ENCODE measurements around the gene CCP110. TPM values are rescaled to one million over a fixed set of nuclear protein-coding genes. Genes with fewer than 3 reads are reported as not detected.

CCP110 gene
- total RNA-seq, 1 experiment from 2014 or later: 30.1 TPM

DNA sequence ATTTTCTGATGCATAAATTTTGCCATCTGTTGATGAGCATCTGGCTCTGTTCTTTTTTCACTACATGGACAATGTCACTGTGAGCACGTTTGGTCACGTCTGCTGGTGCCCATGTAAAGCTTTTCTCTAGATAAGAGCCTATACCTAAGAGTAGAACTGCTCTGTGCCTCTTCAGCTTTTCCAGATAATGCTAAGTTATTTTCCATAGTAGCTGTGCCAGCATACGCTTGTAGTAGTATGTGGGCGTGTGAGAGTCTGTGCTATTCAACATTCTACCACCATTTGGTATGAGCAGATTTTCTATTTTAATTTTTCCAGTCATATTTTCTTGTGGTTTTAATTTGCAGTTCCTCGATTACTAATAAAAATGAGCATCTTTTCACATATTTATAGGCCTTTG lies 64.9 kb downstream of the CCP110 start:
- no peak for DNase-seq
- Histone ChIP-seq H3K79me2 (ENCODE audit: low read length) (no peaks in the 10 kb centered on the region), H4K20me1 (ENCODE audit: insufficient read depth, low read depth, low read length) (no peaks in the 10 kb centered on the region), H3K9me3 (ENCODE audit: low read length) (no peaks in the 10 kb centered on the region), H3K27ac (ENCODE audit: low read length) (no peak overlapping the region), H3K36me3 (ENCODE audit: insufficient read depth, low read length) (no peaks in the 10 kb centered on the region), H3K4me2 (ENCODE audit: low read depth, low read length, poor library complexity, severe bottlenecking) (no peak overlapping the region), H3K4me1 (ENCODE audit: low read length) (no peaks in the 10 kb centered on the region), H3K4me3 (ENCODE audit: low read length) (no peak overlapping the region), H3K27me3 (ENCODE audit: low read length) (no peaks in the 10 kb centered on the region), H3K9me2 (replicated peaks; ENCODE audit: insufficient read depth, low read length) (no peaks in the 10 kb centered on the region), H2AFZ (ENCODE audit: low read length) (no peak overlapping the region), H3K9ac (ENCODE audit: low read length) (no peak overlapping the region)

DNA sequence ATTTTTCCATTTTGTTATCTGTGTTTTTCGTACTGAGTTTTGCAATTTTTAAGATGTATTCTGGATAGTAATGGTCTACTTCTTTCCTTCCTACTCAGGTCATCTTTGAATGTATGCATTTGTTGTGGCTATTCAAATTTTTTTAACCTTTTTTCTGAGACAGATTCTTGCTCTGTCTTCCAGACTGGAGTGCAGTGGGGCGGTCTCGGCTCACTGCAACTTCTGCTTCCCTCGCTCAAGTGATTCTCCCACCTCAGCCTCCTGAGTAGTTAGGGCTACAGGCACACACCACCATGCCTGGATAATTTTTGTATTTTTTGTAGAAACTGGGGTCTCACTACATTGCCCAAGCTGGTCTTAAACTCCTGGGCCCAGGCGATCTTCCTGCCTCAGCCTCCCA lies 65.4 kb downstream of the CCP110 start:
- no peaks in the 10 kb centered on the region for H3K79me2 ChIP-seq (ENCODE audit: low read length)
- H3K4me3 ChIP-seq (ENCODE audit: low read length): no peak overlapping the region
- H4K20me1 ChIP-seq (ENCODE audit: insufficient read depth, low read depth, low read length): no peaks in the 10 kb centered on the region
- no peaks in the 10 kb centered on the region for H3K36me3 ChIP-seq (ENCODE audit: insufficient read depth, low read length)
- DNase-seq: no peak
- H3K9me2 ChIP-seq (replicated peaks; ENCODE audit: insufficient read depth, low read length): no peaks in the 10 kb centered on the region
- no peaks in the 10 kb centered on the region for H3K27me3 ChIP-seq (ENCODE audit: low read length)
- H3K9ac ChIP-seq (ENCODE audit: low read length): no peak overlapping the region
- H3K27ac ChIP-seq (ENCODE audit: low read length): no peak overlapping the region
- H3K4me2 ChIP-seq (ENCODE audit: low read depth, low read length, poor library complexity, severe bottlenecking): no peak overlapping the region
- H3K9me3 ChIP-seq (ENCODE audit: low read length): no peaks in the 10 kb centered on the region
- H2AFZ ChIP-seq (ENCODE audit: low read length): no peak overlapping the region
- no peaks in the 10 kb centered on the region for H3K4me1 ChIP-seq (ENCODE audit: low read length)

DNA sequence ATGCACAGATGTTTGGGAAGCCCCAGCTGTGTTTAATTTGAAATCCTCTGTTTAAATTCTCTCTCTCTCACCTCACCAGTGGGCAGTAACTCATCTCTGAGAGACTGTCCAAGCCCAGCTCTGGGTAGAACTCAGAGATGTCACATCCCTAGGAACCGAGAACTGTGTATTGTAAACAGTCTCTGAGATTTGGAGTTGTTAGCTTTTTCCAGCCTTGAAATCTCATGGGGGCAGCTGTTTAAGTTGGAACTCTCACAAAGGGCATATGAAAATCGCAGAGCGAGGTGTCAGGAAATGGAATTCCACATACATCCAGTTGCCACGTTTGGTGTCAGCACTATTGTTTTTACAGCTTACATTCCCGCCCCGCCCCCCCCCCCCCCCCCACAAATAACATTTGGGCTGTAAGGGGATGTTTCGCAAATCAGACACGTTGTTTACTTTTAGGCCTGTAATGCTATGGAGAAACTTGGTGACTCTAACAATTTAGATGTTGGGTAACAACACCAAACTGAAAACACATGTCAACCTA lies 66.1 kb downstream of the CCP110 start:
- Histone ChIP-seq H3K9me2 (replicated peaks; ENCODE audit: insufficient read depth, low read length) (no peaks in the 10 kb centered on the region), H3K27ac (ENCODE audit: low read length) (no peak overlapping the region), H3K4me2 (ENCODE audit: low read depth, low read length, poor library complexity, severe bottlenecking) (no peak overlapping the region), H3K79me2 (ENCODE audit: low read length) (no peaks in the 10 kb centered on the region), H3K9me3 (ENCODE audit: low read length) (no peaks in the 10 kb centered on the region), H4K20me1 (ENCODE audit: insufficient read depth, low read depth, low read length) (no peaks in the 10 kb centered on the region), H3K27me3 (ENCODE audit: low read length) (no peaks in the 10 kb centered on the region), H3K4me1 (ENCODE audit: low read length) (no peaks in the 10 kb centered on the region), H3K4me3 (ENCODE audit: low read length) (no peak overlapping the region), H3K9ac (ENCODE audit: low read length) (no peak overlapping the region), H3K36me3 (ENCODE audit: insufficient read depth, low read length) (no peaks in the 10 kb centered on the region), H2AFZ (ENCODE audit: low read length) (no peak overlapping the region)
- DNase-seq: no peak

DNA sequence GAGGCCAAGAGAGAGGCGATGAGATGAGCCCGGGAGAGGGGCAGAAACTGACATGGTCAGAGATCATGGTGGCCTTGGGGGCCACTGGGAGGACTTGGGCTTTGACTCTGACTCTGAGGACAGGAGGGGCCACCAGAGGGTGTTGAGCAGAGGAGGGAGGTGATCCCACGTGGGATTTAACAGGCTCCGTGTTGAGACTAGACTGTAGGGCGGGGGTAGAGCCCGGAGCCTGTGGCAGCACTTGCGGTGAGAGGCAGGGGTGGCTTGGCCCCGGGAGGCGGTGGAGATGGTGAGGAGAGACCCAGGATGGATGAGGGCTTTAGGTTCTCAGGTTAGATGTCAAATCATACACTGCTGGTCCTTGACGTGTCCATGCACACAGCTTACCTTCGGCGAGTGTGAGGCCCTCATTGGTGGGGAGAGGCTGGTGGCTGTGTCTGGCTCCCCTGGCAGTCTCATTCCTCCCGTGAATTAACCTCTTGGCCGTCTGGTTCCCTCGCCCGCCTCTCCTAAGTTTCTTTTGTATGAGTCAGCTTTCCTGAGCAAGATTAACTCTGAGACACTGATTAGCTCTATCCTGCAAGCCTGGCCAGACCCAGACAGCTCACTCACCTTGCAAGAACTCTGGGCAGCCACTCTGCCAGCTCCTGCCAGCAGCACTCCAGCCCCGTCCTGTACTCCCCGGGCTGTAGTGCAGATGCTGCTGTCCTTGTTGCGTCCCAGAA lies 71.5 kb downstream of the CCP110 start:
- Histone ChIP-seq H3K27ac (ENCODE audit: low read length) (no peak overlapping the region), H3K4me1 (ENCODE audit: low read length) (no peaks in the 10 kb centered on the region), H4K20me1 (ENCODE audit: insufficient read depth, low read depth, low read length) (no peaks in the 10 kb centered on the region), H3K79me2 (ENCODE audit: low read length) (no peaks in the 10 kb centered on the region), H3K9me2 (replicated peaks; ENCODE audit: insufficient read depth, low read length) (no peaks in the 10 kb centered on the region), H3K4me2 (ENCODE audit: low read depth, low read length, poor library complexity, severe bottlenecking) (no peak overlapping the region), H2AFZ (ENCODE audit: low read length) (no peak overlapping the region), H3K36me3 (ENCODE audit: insufficient read depth, low read length) (no peaks in the 10 kb centered on the region), H3K9ac (ENCODE audit: low read length) (no peak overlapping the region), H3K27me3 (ENCODE audit: low read length) (no peaks in the 10 kb centered on the region), H3K9me3 (ENCODE audit: low read length) (no peaks in the 10 kb centered on the region), H3K4me3 (ENCODE audit: low read length) (no peak overlapping the region)
- DNase-seq: peak; percentile 9

DNA sequence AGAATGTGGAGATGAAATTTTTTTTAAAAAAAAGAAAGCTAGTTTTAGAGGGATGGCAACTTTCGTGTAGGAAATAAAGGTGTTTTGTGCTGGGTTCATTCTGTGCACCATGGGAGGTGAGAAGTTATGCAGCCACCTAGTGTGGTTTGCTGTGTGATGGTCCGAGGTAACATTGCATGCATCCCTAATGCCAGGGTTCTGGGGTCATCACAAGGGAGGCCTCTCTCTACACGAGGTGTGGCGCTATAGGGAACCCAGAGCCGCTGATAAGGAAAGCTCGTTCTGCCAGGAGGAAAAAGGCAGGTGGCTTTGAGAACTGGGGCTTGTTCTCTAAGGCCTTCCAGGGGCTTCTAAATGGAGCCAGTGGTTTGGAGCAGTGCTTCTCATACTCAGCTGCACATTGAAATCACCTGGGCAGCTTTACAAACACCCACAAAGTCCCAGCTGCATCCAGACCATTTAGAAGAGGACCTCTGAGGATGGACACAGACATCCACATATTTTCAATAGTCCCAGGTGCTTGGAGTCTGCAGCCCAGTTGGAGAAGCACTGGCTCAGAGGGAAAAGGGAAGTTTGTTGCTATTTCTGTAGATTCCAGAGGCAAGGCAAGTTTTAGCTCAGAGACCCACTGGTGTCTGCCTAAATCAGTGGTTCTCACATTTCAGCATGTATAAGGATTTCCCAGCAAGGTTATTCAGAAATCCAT lies 75.2 kb downstream of the CCP110 start:
- Histone ChIP-seq H3K79me2 (ENCODE audit: low read length) (no peaks in the 10 kb centered on the region), H3K4me2 (ENCODE audit: low read depth, low read length, poor library complexity, severe bottlenecking) (no peak overlapping the region), H3K27ac (ENCODE audit: low read length) (no peak overlapping the region), H3K4me3 (ENCODE audit: low read length) (no peak overlapping the region), H3K9ac (ENCODE audit: low read length) (no peak overlapping the region), H3K9me2 (replicated peaks; ENCODE audit: insufficient read depth, low read length) (no peaks in the 10 kb centered on the region), H4K20me1 (ENCODE audit: insufficient read depth, low read depth, low read length) (no peaks in the 10 kb centered on the region), H3K36me3 (ENCODE audit: insufficient read depth, low read length) (no peaks in the 10 kb centered on the region), H3K4me1 (ENCODE audit: low read length) (no peaks in the 10 kb centered on the region), H2AFZ (ENCODE audit: low read length) (no peak overlapping the region), H3K9me3 (ENCODE audit: low read length) (no peaks in the 10 kb centered on the region), H3K27me3 (ENCODE audit: low read length) (no peaks in the 10 kb centered on the region)
- DNase-seq: peak; percentile 12

DNA sequence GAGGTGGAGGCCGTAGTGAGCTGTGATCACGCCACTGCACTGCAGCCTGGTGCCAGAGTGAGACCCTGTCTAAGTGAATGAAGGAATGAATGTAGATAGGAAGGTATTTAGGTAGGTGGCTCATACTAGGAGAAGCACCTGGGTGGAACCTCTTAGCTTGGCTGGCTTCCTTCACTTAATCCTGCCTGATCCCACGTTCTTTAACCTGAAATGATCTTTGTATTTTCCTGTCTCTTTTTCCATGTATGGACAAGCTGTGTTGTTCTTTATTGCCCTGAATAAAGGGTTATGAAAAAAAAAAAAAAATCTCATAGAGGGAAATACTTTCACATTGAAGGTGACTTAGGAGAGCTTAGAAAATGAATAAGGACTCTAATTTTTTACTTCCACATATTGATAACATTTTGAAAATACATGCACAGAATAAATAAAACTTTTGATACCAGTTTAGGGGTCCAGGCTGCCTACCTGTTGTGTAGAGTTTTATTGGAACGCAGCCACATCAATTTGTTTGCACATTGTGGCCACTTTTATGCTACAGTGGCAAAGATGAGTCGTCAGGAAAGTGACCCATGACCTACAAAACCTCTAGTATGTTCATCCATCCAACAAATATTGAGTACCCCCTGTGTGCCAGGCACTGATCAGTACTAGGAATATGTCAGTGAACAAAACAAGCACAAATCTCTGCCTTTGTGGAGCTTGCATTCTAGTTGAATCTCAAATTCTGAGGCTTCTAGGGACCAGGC lies 76.4 kb downstream of the CCP110 start:
- H3K9me2 ChIP-seq (replicated peaks; ENCODE audit: insufficient read depth, low read length): no peaks in the 10 kb centered on the region
- H3K27me3 ChIP-seq (ENCODE audit: low read length): no peaks in the 10 kb centered on the region
- no peaks in the 10 kb centered on the region for H3K9me3 ChIP-seq (ENCODE audit: low read length)
- H4K20me1 ChIP-seq (ENCODE audit: insufficient read depth, low read depth, low read length): no peaks in the 10 kb centered on the region
- no peak overlapping the region for H3K4me2 ChIP-seq (ENCODE audit: low read depth, low read length, poor library complexity, severe bottlenecking)
- peak; percentile 6 for DNase-seq
- H3K4me1 ChIP-seq (ENCODE audit: low read length): no peaks in the 10 kb centered on the region
- no peak overlapping the region for H3K27ac ChIP-seq (ENCODE audit: low read length)
- H2AFZ ChIP-seq (ENCODE audit: low read length): no peak overlapping the region
- no peaks in the 10 kb centered on the region for H3K79me2 ChIP-seq (ENCODE audit: low read length)
- no peak overlapping the region for H3K9ac ChIP-seq (ENCODE audit: low read length)
- H3K4me3 ChIP-seq (ENCODE audit: low read length): no peak overlapping the region
- H3K36me3 ChIP-seq (ENCODE audit: insufficient read depth, low read length): no peaks in the 10 kb centered on the region

DNA sequence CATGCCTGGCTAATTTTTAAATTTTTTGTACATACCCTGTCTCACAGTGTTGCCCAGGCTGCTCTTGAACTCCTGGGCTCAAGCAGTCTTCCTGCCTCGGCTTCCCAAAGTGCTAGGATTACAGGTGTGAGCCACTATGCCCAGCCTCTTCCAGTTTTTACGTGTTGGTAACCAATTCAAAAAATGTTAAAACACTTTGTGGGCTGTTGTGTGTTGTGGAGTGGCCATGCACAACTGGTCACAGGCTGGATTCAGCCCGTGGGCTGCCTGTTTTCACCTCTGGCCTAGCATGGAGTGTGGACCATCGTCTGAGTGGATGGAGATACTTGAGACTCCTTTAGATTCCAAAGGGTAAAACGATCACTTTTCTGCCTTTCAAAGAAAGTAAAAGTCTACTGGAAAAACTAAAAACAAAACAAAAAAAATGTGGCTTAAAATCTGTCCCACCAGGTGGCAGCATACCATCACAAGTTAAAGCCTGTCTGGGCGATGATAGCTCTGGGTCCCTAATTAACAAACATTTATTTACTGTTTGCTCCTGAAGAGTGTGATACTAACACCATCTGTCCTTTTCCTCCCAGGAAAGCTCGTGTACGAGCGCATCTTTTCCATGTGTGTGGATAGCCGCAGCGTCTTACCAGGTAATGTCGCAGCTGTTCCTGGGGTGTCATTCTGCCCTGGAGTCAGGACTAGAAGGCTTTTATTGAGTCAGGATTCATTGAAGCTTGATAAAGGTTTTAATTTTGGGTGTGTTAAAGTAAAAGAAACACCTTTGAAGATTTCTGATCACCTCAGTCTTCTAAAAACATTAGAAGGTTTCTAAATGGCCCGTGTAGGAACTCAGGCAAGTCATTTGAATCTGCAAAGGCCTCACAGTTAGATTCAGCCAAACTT lies 77.6 kb downstream of the CCP110 start:
- no peak overlapping the region for H3K27ac ChIP-seq (ENCODE audit: low read length)
- H3K27me3 ChIP-seq (ENCODE audit: low read length): no peaks in the 10 kb centered on the region
- no peak overlapping the region for H2AFZ ChIP-seq (ENCODE audit: low read length)
- no peak overlapping the region for H3K4me2 ChIP-seq (ENCODE audit: low read depth, low read length, poor library complexity, severe bottlenecking)
- H3K9me2 ChIP-seq (replicated peaks; ENCODE audit: insufficient read depth, low read length): no peaks in the 10 kb centered on the region
- no peaks in the 10 kb centered on the region for H3K79me2 ChIP-seq (ENCODE audit: low read length)
- H3K36me3 ChIP-seq (ENCODE audit: insufficient read depth, low read length): no peaks in the 10 kb centered on the region
- no peaks in the 10 kb centered on the region for H4K20me1 ChIP-seq (ENCODE audit: insufficient read depth, low read depth, low read length)
- no peaks in the 10 kb centered on the region for H3K9me3 ChIP-seq (ENCODE audit: low read length)
- no peak overlapping the region for H3K4me3 ChIP-seq (ENCODE audit: low read length)
- no peaks in the 10 kb centered on the region for H3K4me1 ChIP-seq (ENCODE audit: low read length)
- DNase-seq: peak; percentile 70
- no peak overlapping the region for H3K9ac ChIP-seq (ENCODE audit: low read length)

Measured in Karpas-422 (cell line).